A549 treated with Mapracorat at 1 μM for 4 hours (cell line): ENCODE results near the gene IL17A. TPM values are rescaled to one million over a fixed set of nuclear protein-coding genes. Genes with fewer than 3 reads are reported as not detected.

Experiments
- total RNA-seq: library from RNA; stranded (reverse); fragments of 200-300 nt; extraction: Qiagen RNA extraction; gene quantifications from 5 replicates; pipeline ENCODE4 v1.2.3, GENCODE V29; 2022

The IL17A gene
- total RNA-seq: not detected in 5 replicates

DNA sequence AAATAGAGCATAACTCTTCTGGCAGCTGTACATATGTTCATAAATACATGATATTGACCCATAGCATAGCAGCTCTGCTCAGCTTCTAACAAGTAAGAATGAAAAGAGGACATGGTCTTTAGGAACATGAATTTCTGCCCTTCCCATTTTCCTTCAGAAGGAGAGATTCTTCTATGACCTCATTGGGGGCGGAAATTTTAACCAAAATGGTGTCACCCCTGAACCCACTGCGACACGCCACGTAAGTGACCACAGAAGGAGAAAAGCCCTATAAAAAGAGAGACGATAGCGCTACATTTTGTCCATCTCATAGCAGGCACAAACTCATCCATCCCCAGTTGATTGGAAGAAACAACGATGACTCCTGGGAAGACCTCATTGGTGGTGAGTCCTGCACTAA, at the start of gene IL17A:
IL17A (plus strand) TSS at position 301 of the 400 bp plus-strand sequence; CDS start at position 358, 57 bp downstream.

Other genes starting within 250 kb of the IL17A start
- not detected in 5 replicates for gene PKHD1, start 98.8 kb upstream of the IL17A start, total RNA-seq
- not detected in 5 replicates for gene IL17F, start 58.1 kb downstream of the IL17A start, total RNA-seq
- gene MCM3, start 98.4 kb downstream of the IL17A start, total RNA-seq: 75.1 to 84.7 TPM (median 77.1 TPM) in 5 replicates
- gene PAQR8, start 175.8 kb downstream of the IL17A start, total RNA-seq: 0.91 to 1.5 TPM (median 1.1 TPM) in 5 replicates
- 10.6 to 16.2 TPM (median 11.2 TPM) in 5 replicates for gene EFHC1, start 234.0 kb downstream of the IL17A start, total RNA-seq